ENCODE results near the gene EEA1.

Gene EEA1

GRCh38 chr12:92938018-92938417 is 8.9 kb upstream of the EEA1 start:
- DNase-seq (ENCODE audit: low spot score): no peak

GRCh38 chr12:92933606-92934005 is 4.5 kb upstream of the EEA1 start:
- DNase-seq (ENCODE audit: low spot score): no peak

- DNase-seq (ENCODE audit: low spot score): no peak
Observed at GRCh38 chr12:92930421-92930820, 1.3 kb upstream of the EEA1 start.

- no peak for DNase-seq (ENCODE audit: low spot score)
Observed at GRCh38 chr12:92929983-92930382, 888 bp upstream of the EEA1 start.

GRCh38 chr12:92928421-92928961 is 604 bp downstream of the EEA1 start:
- DNase-seq (ENCODE audit: low spot score): peak; percentile 41

GRCh38 chr12:92927436-92928281 is 1.4 kb downstream of the EEA1 start:
- DNase-seq (ENCODE audit: low spot score): peak; percentile 74

GRCh38 chr12:92927055-92927435 is 2.0 kb downstream of the EEA1 start:
- DNase-seq (ENCODE audit: low spot score): peak; percentile 34

- no peak for DNase-seq (ENCODE audit: low spot score)
Observed at GRCh38 chr12:92926549-92926948, 2.5 kb downstream of the EEA1 start.

- no peak for DNase-seq (ENCODE audit: low spot score)
Observed at GRCh38 chr12:92921877-92922276, 7.2 kb downstream of the EEA1 start.

GRCh38 chr12:92915365-92915764 is 13.7 kb downstream of the EEA1 start:
- DNase-seq (ENCODE audit: low spot score): no peak

- no peak for DNase-seq (ENCODE audit: low spot score)
Observed at GRCh38 chr12:92914170-92914569, 14.9 kb downstream of the EEA1 start.

- DNase-seq (ENCODE audit: low spot score): no peak
Observed at GRCh38 chr12:92912672-92913071, 16.4 kb downstream of the EEA1 start.

- no peak for DNase-seq (ENCODE audit: low spot score)
Observed at GRCh38 chr12:92912052-92912451, 17.0 kb downstream of the EEA1 start.

- no peak for DNase-seq (ENCODE audit: low spot score)
Observed at GRCh38 chr12:92911339-92911738, 17.8 kb downstream of the EEA1 start.

GRCh38 chr12:92908108-92908507 is 21.0 kb downstream of the EEA1 start:
- no peak for DNase-seq (ENCODE audit: low spot score)

GRCh38 chr12:92905811-92906554 is 23.1 kb downstream of the EEA1 start:
- no peak for DNase-seq (ENCODE audit: low spot score)

GRCh38 chr12:92905258-92905810 is 23.8 kb downstream of the EEA1 start:
- DNase-seq (ENCODE audit: low spot score): no peak

GRCh38 chr12:92900941-92901340 is 28.2 kb downstream of the EEA1 start:
- DNase-seq (ENCODE audit: low spot score): no peak

GRCh38 chr12:92899386-92900001 is 29.6 kb downstream of the EEA1 start:
- DNase-seq (ENCODE audit: low spot score): peak; percentile 79

- DNase-seq (ENCODE audit: low spot score): no peak
Observed at GRCh38 chr12:92898755-92899154, 30.3 kb downstream of the EEA1 start.

GRCh38 chr12:92897844-92898243 is 31.3 kb downstream of the EEA1 start:
- DNase-seq (ENCODE audit: low spot score): no peak

GRCh38 chr12:92890601-92891106 is 38.4 kb downstream of the EEA1 start:
- no peak for DNase-seq (ENCODE audit: low spot score)
